Caco-2 (cell line): ENCODE data around the gene GREB1. TPM values are rescaled to one million over a fixed set of nuclear protein-coding genes. Genes with fewer than 3 reads are reported as not detected.

Experiments used
- BruUV-seq: library from RNA; stranded (reverse); fragments of 400-500 nt; replicated peaks from 2 replicates; lab custom pipeline; 2021; lab: Mats Ljungman, UMichigan
- CTCF ChIA-PET: fragments of 300-600 bp; sonication (Branson Sonifier 250); formaldehyde crosslinking; loops from one replicate; lab custom pipeline; 2022; ENCODE audit warnings: antibody characterized with exemption; lab: Charles Lee
- POLR2A ChIA-PET: fragments of 300-600 bp; sonication (Branson Sonifier 250); formaldehyde crosslinking; loops from one replicate; lab custom pipeline; 2022; ENCODE audit warnings: antibody characterized with exemption; lab: Charles Lee
- DNase-seq, 2 experiments: peaks; one replicate each; pipeline versions ENCODE4 v3.0.0 to v3.0.0-alpha.2; 2020 to 2022
- H3K27me3 ChIP-seq: replicated peaks from 2 replicates; pipeline ENCODE4 v1.6.0; 2011; ENCODE audit warnings: low read length; ENCODE audit not compliant: control insufficient read depth, insufficient read depth
- H3K36me3 ChIP-seq: 2 replicates; pipeline ENCODE4 v1.5.1; 2011; ENCODE audit warnings: low read length; ENCODE audit not compliant: control insufficient read depth, insufficient read depth
- H3K4me1 ChIP-seq: fragments of 250-450 bp; sonication (Bioruptor Pico); 2 replicates; pipeline ENCODE4 v1.5.1; 2020; ENCODE audit warnings: mild to moderate bottlenecking
- H3K4me3 ChIP-seq: 2 replicates; pipeline ENCODE4 v1.5.1; 2011; ENCODE audit warnings: low read depth, mild to moderate bottlenecking, control low read depth, low read length
- H3K9me3 ChIP-seq: fragments of 250-450 bp; sonication (Bioruptor Pico); 2 replicates; pipeline ENCODE4 v1.5.1; 2020; ENCODE audit warnings: mild to moderate bottlenecking, moderate library complexity
- H3K27ac Mint-ChIP-seq: one replicate; pipeline ENCODE4 v1.8.0; 2022; ENCODE audit warnings: mixed read lengths; ENCODE audit not compliant: unreplicated experiment
- H3K27me3 Mint-ChIP-seq: one replicate; pipeline ENCODE4 v1.8.0; 2022; ENCODE audit warnings: mixed read lengths; ENCODE audit not compliant: insufficient read depth, unreplicated experiment
- H3K36me3 Mint-ChIP-seq: one replicate; pipeline ENCODE4 v1.8.0; 2022; ENCODE audit warnings: mild to moderate bottlenecking, mixed read lengths; ENCODE audit not compliant: insufficient read depth, unreplicated experiment
- H3K4me1 Mint-ChIP-seq: one replicate; pipeline ENCODE4 v1.8.0; 2022; ENCODE audit warnings: low read depth, mixed read lengths; ENCODE audit not compliant: unreplicated experiment
- H3K4me3 Mint-ChIP-seq: one replicate; pipeline ENCODE4 v1.8.0; 2022; ENCODE audit warnings: mild to moderate bottlenecking, moderate library complexity, mixed read lengths; ENCODE audit not compliant: unreplicated experiment
- H3K9me3 Mint-ChIP-seq: one replicate; pipeline ENCODE4 v1.8.0; 2022; ENCODE audit warnings: mixed read lengths; ENCODE audit not compliant: unreplicated experiment
- CTCF ChIP-seq, 2 experiments: fragments of 200-600 bp in 1 of 2; IDR thresholded peaks; 1 replicate in 1 of 2; 2 replicates in 1 of 2; pipeline versions ENCODE4 v1.5.1 to v1.8.0; 2011 to 2022; ENCODE audit warnings: antibody characterized with exemption in 1 of 2, control low read depth in 1 of 2, inconsistent platforms in 1 of 2, low read depth in 1 of 2, low read length in 1 of 2, mild to moderate bottlenecking in 1 of 2, moderate library complexity in 1 of 2; ENCODE audit not compliant: insufficient read depth in 1 of 2, severe bottlenecking in 1 of 2, unreplicated experiment in 1 of 2
- intact Hi-C: fragments of 100-400 bp; cut with micrococcal nuclease; formaldehyde crosslinking; loops from one replicate; pipeline ENCODE4 v1.10.0; 2022; ENCODE audit not compliant: unreplicated experiment
- total RNA-seq: library from RNA; stranded (reverse); gene quantifications from 2 replicates; pipeline ENCODE4 v1.2.3, GENCODE V29; 2022

The GREB1 gene
- total RNA-seq, 1 experiment from 2014 or later, result 2.4 TPM

GRCh38 chr2:11514904-11515303 lies 18.9 kb upstream of the GREB1 start:
- Mint-ChIP-seq H3K27ac (no peak overlapping the region), H3K36me3 (no peaks in the 10 kb centered on the region), H3K4me1 (no peaks in the 10 kb centered on the region), H3K4me3 (no peak overlapping the region), H3K9me3 (no peaks in the 10 kb centered on the region), H3K27me3 (no peaks in the 10 kb centered on the region)
- CTCF ChIA-PET, result no interaction called here
- TF ChIP-seq CTCF (IDR thresholded peaks at IDR 0.05; ENCODE audit: insufficient read depth in 1 of 2, low read depth in 1 of 2, low read length in 1 of 2, severe bottlenecking in 1 of 2, unreplicated experiment in 1 of 2), result no peak
- intact Hi-C loops, result no loop called here
- DNase-seq, result no peak
- Histone ChIP-seq H3K4me3 (no peak overlapping the region), H3K36me3 (no peaks in the 10 kb centered on the region), H3K4me1 (no peaks in the 10 kb centered on the region), H3K27me3 (no peaks in the 10 kb centered on the region; the same call in 1 of the 2 replicates), H3K9me3 (no peaks in the 10 kb centered on the region)
- BruUV-seq, result no TSS peak
- POLR2A ChIA-PET, result no interaction called here

- CTCF ChIA-PET, result no interaction called here
- no peak overlapping the region for H3K4me3 Mint-ChIP-seq
Measured at GRCh38 chr2:11515490-11515981, 18.3 kb upstream of the GREB1 start.

GRCh38 chr2:11516984-11517648 lies 16.7 kb upstream of the GREB1 start:
- no TSS peak for BruUV-seq
- intact Hi-C loops, result no loop called here
- Mint-ChIP-seq H3K9me3 (no peaks in the 10 kb centered on the region), H3K27ac (no peak overlapping the region), H3K4me3 (no peak overlapping the region), H3K36me3 (no peaks in the 10 kb centered on the region), H3K27me3 (no peaks in the 10 kb centered on the region), H3K4me1 (no peaks in the 10 kb centered on the region)
- no peak for TF ChIP-seq CTCF (IDR thresholded peaks at IDR 0.05; ENCODE audit: insufficient read depth in 1 of 2, low read depth in 1 of 2, low read length in 1 of 2, severe bottlenecking in 1 of 2, unreplicated experiment in 1 of 2)
- Histone ChIP-seq H3K9me3 (no peaks in the 10 kb centered on the region), H3K4me3 (no peak overlapping the region), H3K27me3 (no peaks in the 10 kb centered on the region), H3K36me3 (no peaks in the 10 kb centered on the region), H3K4me1 (no peaks in the 10 kb centered on the region)
- no peak for DNase-seq
- POLR2A ChIA-PET, result no interaction called here
- CTCF ChIA-PET, result no interaction called here

More at GRCh38 chr2:11515490-11515981, 18.3 kb upstream of the GREB1 start:
- Mint-ChIP-seq H3K27ac (no peak overlapping the region), H3K36me3 (no peaks in the 10 kb centered on the region), H3K9me3 (no peaks in the 10 kb centered on the region), H3K27me3 (no peaks in the 10 kb centered on the region), H3K4me1 (no peaks in the 10 kb centered on the region)
- TF ChIP-seq CTCF (IDR thresholded peaks at IDR 0.05; ENCODE audit: insufficient read depth in 1 of 2, low read depth in 1 of 2, low read length in 1 of 2, severe bottlenecking in 1 of 2, unreplicated experiment in 1 of 2), result no peak
- H3K9me3 ChIP-seq, result no peaks in the 10 kb centered on the region
- H3K4me3 ChIP-seq, result no peak overlapping the region
- BruUV-seq, result no TSS peak
- POLR2A ChIA-PET, result no interaction called here
- H3K4me1 ChIP-seq, result no peaks in the 10 kb centered on the region
- DNase-seq, result no peak
- H3K36me3 ChIP-seq, result no peaks in the 10 kb centered on the region
- no peaks in the 10 kb centered on the region; the same call in 1 of the 2 replicates for H3K27me3 ChIP-seq
- intact Hi-C loops, result no loop called here
